CD4-positive, alpha-beta T cell treated with Interleukin-17A for 1 hour (primary cell): ENCODE results near the gene ASS1.

Experiments used
- DNase-seq: peaks from one replicate; pipeline ENCODE4 v3.0.0-alpha.2; 2020

ASS1 gene

DNA sequence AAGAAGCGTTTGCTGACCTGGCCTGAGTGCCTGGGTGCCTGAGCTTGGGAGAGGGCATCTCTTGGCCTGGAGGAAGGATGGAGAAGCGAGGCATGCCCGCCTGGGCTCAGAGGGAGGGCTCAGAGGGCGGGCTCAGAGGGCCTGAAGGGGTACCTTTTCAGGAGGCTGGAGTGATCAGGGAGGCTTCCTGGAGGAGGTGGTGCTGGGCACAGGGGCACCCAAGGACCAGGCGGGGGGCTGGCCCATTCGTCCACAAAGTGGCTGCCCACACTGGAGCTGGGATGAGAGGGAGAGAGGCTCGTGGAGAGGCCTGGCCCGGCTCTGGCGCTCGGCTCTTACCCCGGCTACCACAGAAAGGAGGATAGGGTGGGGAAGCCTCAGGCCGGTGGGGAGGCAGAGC lies 32.8 kb downstream of the ASS1 start:
- DNase-seq = no peak

DNA sequence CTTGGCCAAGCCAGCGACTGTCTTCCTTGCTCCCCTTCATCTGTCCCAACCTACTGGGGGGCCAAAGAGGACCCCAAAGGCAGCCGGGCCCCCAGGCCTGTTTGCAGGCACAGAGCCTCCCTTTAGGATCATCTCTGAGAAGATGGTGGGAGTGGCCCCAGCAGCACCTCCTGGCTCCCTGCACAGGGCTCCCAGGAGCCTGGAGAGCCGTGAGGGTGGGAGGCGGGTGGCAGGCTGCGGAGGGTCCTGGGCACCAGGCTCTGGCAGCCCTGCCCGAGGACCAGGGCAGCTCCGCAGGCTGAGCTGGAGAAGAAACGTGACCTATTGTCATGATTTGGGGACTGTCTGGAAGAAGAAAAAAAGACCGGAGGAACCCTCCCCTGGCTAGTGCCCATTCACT lies 33.4 kb downstream of the ASS1 start:
- no peak for DNase-seq

DNA sequence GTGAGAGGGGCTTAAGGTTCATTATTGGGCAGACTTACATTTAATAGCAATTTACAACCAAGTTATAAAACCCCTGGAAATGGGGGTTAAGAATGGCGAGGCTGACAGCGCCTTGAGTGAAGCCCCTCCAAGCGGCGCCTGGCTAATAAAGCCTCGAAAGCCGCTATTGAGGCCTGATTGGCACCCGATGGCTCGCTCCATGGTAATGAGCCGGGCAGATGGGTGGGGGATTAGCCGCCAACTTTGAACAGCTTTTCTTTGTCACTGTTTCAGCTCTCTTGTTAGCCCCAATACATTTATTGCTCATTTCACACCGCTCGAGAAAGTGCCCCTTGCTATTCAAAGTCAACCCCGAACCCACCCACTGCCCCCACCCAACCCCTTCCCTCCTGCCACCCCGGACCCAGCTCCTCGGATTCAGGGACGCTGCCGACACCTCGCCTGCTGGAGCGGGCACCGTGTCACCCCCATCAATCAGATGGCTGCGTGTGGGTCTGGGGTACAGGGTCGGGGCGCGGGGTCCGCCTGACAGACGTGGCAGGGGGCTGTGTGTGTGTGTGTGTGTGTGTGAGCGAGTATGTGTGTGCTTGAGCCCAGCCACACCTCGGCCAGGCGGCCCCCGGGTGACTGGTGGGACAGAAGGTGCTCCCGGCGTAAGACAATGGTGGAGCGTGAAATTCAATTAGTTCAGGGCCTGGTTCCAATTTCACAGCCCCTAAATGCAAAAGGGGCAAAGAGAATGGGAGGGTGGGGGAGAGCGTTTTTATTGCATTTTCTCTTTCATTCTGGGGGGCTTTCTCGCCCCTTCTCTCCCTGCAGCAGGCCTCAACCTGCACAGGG lies 34.2 kb downstream of the ASS1 start:
- no peak for DNase-seq

GRCh38 chr9:130479587-130479986 lies 34.8 kb downstream of the ASS1 start:
- DNase-seq = no peak

DNA sequence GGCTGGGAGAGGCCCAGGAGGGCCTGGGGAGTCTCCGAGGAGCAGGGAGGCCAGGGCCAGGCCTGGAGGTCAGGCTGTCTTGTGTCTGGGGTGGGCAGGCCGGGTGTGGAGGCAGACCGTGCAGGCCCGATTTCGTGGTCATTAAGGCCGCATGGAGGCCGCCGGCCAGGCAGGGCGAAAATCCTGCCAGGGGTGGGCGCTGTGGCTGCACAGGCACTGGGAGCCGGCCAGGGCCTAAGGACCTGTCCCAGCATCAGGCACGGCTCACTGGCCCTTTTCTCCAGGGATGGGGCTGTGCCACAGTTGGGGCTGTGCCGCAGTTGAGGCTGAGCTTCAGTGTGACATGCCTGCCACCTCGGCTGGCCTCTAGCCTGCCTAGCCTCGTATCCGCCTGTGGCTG lies 35.9 kb downstream of the ASS1 start:
- no peak for DNase-seq

GRCh38 chr9:130482463-130482862 lies 37.7 kb downstream of the ASS1 start:
- DNase-seq = no peak

GRCh38 chr9:130483371-130483971 lies 38.7 kb downstream of the ASS1 start:
- no peak for DNase-seq

- no peak for DNase-seq
Observed at GRCh38 chr9:130484362-130485072, 39.8 kb downstream of the ASS1 start.

DNA sequence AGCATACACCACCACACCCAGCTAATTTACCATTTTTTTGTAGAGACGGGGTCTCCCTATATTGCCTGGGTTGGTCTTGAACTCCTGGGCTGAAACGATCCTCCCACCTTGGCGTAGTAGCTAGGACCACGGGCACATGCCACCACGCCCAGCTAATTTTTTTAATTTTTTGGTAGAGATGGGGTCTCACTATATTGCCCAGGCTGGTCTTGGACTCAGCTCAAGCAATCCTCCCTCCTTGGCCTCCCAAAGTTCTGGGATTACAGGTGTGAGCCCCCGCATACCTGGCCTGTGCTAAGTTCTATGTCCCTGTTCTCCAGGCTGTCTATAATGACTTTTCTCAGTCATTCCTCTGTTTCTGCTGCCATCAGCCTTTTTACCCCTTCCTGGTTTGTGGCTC lies 41.3 kb downstream of the ASS1 start:
- no peak for DNase-seq

DNA sequence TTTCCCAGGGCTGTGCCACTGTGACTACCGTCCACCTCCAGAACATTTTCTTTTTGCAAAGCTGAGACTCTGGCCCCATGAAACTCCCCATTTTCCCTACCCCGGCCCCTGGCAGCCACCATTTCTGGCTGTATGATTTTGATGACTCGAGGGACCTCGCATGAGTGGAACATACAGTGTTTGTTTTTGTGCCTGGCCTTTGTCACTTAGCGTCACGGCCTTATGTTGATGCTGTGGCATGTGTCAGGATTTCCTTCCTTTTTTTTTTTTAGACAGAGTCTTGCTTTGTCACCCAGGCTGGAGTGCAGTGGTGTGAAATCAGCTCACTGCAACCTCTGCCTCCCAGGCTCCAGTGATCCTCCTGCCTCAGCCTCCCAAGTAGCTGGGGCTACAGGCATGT lies 42.7 kb downstream of the ASS1 start:
- DNase-seq = no peak

GRCh38 chr9:130488621-130489330 lies 44.0 kb downstream of the ASS1 start:
- DNase-seq = no peak

- DNase-seq = no peak
Observed at GRCh38 chr9:130490981-130491380, 46.2 kb downstream of the ASS1 start.

DNA sequence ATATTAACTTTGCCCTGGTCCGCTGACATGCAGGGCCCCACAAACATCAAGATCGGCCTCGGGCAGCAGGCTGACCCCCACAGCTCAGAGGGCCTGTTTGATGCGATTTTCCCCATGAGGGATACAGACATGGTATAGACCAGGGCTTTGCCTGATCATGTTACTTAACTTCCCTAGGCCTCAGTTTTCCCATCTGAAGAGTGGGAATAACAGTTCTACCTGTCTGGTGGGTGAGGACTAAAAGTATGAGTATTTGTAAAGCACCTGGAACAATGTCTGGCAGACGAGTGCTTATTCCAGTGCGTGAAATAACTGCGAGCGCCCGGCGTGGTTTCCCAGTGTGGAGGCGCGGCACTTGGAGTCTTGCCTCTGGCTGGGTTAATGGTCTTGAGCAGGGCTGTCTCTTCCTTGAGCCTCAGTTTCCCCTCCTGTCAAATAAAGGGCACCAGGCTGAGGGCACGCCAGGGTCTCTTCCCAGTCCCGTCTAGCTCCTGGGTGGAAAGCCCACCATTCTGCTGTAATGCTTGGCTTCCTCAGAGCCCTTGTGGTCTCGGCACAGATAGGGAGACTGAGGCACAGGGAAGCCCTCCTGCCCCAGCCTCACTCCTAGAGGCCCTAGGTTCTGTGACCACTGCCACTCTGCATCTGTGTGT lies 47.2 kb downstream of the ASS1 start:
- no peak for DNase-seq

GRCh38 chr9:130493021-130493420 lies 48.3 kb downstream of the ASS1 start:
- no peak for DNase-seq

DNA sequence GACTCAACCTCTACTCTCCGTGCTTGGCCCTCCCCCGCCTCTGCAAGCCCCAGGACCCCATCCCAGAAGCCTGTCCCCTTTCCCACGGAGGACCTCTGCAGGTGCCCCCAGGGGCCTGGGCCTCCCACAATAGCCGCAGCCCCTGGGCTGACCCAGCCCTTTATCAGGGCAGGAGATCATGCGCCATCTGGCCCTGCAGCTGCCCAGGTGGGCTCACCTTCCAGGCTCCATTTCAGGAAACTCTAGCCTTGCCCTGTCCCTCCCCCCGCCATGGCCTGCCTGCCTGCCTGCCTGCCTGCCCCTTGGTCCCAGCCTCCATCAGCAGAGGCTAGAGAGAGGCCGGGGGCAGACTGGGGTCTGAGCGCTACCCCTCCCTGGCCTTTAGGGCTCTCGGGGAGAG lies 48.7 kb downstream of the ASS1 start:
- DNase-seq = no peak

GRCh38 chr9:130495067-130495466 lies 50.3 kb downstream of the ASS1 start:
- no peak for DNase-seq

DNA sequence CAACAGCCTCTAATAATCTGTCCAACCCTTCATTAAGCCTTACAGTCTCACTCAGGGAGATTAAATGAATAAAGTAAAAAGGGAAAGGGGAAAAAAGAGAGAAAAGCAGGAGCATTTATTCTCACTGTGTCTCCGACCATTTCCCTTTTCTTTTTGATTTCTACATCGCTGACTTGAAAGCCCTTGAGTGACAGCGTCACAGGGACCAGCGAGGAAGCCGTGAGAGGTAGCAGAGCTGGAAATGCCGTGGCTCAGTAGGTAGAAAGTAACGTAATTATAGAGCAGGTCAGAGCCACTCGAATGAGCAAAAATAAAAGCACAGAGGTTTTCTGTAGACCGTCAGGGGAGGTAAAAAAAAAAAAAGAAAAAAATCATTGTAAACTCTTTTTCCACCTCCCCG lies 52.4 kb downstream of the ASS1 start:
- DNase-seq = no peak

GRCh38 chr9:130498298-130498917 lies 53.6 kb downstream of the ASS1 start:
- no peak for DNase-seq

- DNase-seq = no peak
Observed at GRCh38 chr9:130498918-130499698, 54.3 kb downstream of the ASS1 start.

DNA sequence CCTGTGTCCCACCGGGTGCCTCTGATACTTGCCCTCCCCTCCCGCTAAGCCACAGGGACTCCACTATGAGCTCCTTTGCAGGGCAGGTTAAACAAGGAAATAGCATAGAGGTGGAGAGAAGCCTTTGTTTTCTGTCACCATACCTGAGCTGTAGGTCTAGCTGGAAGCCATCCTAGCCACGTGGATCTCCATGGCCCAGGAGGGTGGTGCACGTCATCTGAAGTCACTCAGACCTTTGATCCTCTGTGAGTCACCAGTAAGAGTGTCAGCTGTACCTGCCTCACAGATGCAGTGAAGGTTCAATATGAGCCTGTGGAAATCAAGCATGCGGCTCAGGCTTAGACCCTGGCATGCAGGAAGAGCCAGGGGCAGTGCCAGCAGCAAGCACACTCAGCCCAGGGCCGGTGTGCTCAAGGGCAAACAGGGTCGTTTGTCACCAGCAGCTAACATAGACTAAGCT lies 55.1 kb downstream of the ASS1 start:
- DNase-seq = no peak
